Progenitor cell of endocrine pancreas (in vitro differentiated cells): ENCODE results near the gene ZMAT3. TPM values are rescaled to one million over a fixed set of nuclear protein-coding genes. Genes with fewer than 3 reads are reported as not detected.

Source experiments
- DNase-seq: peaks from one replicate; pipeline ENCODE4 v3.0.0; 2021; ENCODE audit warnings: low spot score; ENCODE audit not compliant: unreplicated experiment
- H3K27ac Mint-ChIP-seq: 2 replicates; pipeline ENCODE4 v1.8.0; 2021; ENCODE audit warnings: mild to moderate bottlenecking, moderate library complexity, mixed read lengths
- H3K27me3 Mint-ChIP-seq: 2 replicates; pipeline ENCODE4 v1.8.0; 2021; ENCODE audit warnings: mixed read lengths
- H3K36me3 Mint-ChIP-seq: 2 replicates; pipeline ENCODE4 v1.8.0; 2022; ENCODE audit warnings: mixed read lengths; ENCODE audit not compliant: insufficient read depth
- H3K4me1 Mint-ChIP-seq: 2 replicates; pipeline ENCODE4 v1.8.0; 2021; ENCODE audit warnings: low read depth, mixed read lengths
- H3K4me3 Mint-ChIP-seq: 2 replicates; pipeline ENCODE4 v1.8.0; 2021; ENCODE audit warnings: low read depth, mild to moderate bottlenecking, moderate library complexity, mixed read lengths
- H3K9me3 Mint-ChIP-seq: 2 replicates; pipeline ENCODE4 v1.8.0; 2021; ENCODE audit warnings: low read depth, mixed read lengths
- CTCF ChIP-seq: fragments of 200-600 bp; sonication (generic); IDR thresholded peaks from one replicate; pipeline ENCODE4 v1.5.0; 2021; ENCODE audit warnings: antibody characterized with exemption, mild to moderate bottlenecking; ENCODE audit not compliant: unreplicated experiment
- total RNA-seq: library from RNA; stranded (reverse); gene quantifications from 2 replicates; pipeline ENCODE4 v1.2.1, GENCODE V29; 2021

The ZMAT3 gene
- total RNA-seq, 1 donor from 2014 or later: 13.6 TPM

GRCh38 chr3:179088306-179088705, 16.7 kb upstream of the ZMAT3 start:
- no peak overlapping the region for H3K4me3 Mint-ChIP-seq
- no peak overlapping the region for H3K27ac Mint-ChIP-seq
- no peak for TF ChIP-seq CTCF
- DNase-seq: no peak
- H3K4me1 Mint-ChIP-seq: no peaks in the 10 kb centered on the region
- no peaks in the 10 kb centered on the region for H3K27me3 Mint-ChIP-seq
- H3K9me3 Mint-ChIP-seq: peaks cover 3% of the 10 kb centered on the region
- H3K36me3 Mint-ChIP-seq: no peaks in the 10 kb centered on the region

- Mint-ChIP-seq H3K27me3 (no peaks in the 10 kb centered on the region), H3K36me3 (no peaks in the 10 kb centered on the region), H3K4me3 (no peak overlapping the region), H3K27ac (no peak overlapping the region), H3K9me3 (peaks cover 3% of the 10 kb centered on the region), H3K4me1 (no peaks in the 10 kb centered on the region)
- DNase-seq: no peak
- no peak for TF ChIP-seq CTCF
Observed at GRCh38 chr3:179083977-179084376, 12.4 kb upstream of the ZMAT3 start.

- no peak overlapping the region for H3K27ac Mint-ChIP-seq
- no peaks in the 10 kb centered on the region for H3K27me3 Mint-ChIP-seq
- no peak overlapping the region for H3K4me3 Mint-ChIP-seq
- H3K36me3 Mint-ChIP-seq: no peaks in the 10 kb centered on the region
- no peak for TF ChIP-seq CTCF
- H3K4me1 Mint-ChIP-seq: no peaks in the 10 kb centered on the region
- peaks cover 3% of the 10 kb centered on the region for H3K9me3 Mint-ChIP-seq
- DNase-seq: no peak
Observed at GRCh38 chr3:179082416-179082815, 10.8 kb upstream of the ZMAT3 start.

GRCh38 chr3:179081885-179082284, 10.3 kb upstream of the ZMAT3 start:
- DNase-seq: no peak
- Mint-ChIP-seq H3K9me3 (peaks cover 3% of the 10 kb centered on the region), H3K4me1 (peaks cover 4% of the 10 kb centered on the region), H3K27me3 (no peaks in the 10 kb centered on the region), H3K4me3 (no peak overlapping the region), H3K36me3 (no peaks in the 10 kb centered on the region), H3K27ac (no peak overlapping the region)
- TF ChIP-seq CTCF: no peak

GRCh38 chr3:179079537-179079936, 7.9 kb upstream of the ZMAT3 start:
- Mint-ChIP-seq H3K4me3 (no peak overlapping the region), H3K36me3 (no peaks in the 10 kb centered on the region), H3K9me3 (no peaks in the 10 kb centered on the region), H3K27ac (no peak overlapping the region), H3K4me1 (peaks cover 13% of the 10 kb centered on the region), H3K27me3 (no peaks in the 10 kb centered on the region)
- DNase-seq: no peak
- TF ChIP-seq CTCF: no peak
